ENCODE data around the gene SMAD6. TPM values are rescaled to one million over a fixed set of nuclear protein-coding genes. Genes with fewer than 3 reads are reported as not detected.

Gene SMAD6
- total and polyA plus RNA-seq, 2 experiments from 2014 or later = 26.6 to 35.4 TPM

GRCh38 chr15:66722757-66723540 is 20.9 kb downstream of the SMAD6 start:
- Histone ChIP-seq H3K4me3 (no peak overlapping the region), H3K27me3 (no peaks in the 10 kb centered on the region), H3K79me2 (peaks cover 99% of the 10 kb centered on the region), H4K20me1 (ENCODE audit: insufficient read depth, poor library complexity, severe bottlenecking) (peaks cover 67% of the 10 kb centered on the region), H2AFZ (no peak overlapping the region), H3K9me3 (ENCODE audit: low read depth) (no peaks in the 10 kb centered on the region), H3K4me1 (ENCODE audit: insufficient read depth) (peaks cover 55% of the 10 kb centered on the region), H3K9me2 (replicated peaks; ENCODE audit: insufficient read depth) (no peaks in the 10 kb centered on the region), H3K4me2 (no peak overlapping the region), H3K36me3 (replicated peaks; ENCODE audit: insufficient read depth, low read depth) (no peaks in the 10 kb centered on the region), H3K27ac (peak overlapping the region; percentile 45)
- TF ChIP-seq EZH2 (IDR thresholded peaks at IDR 0.05; ENCODE audit: borderline replicate concordance) (no peak), EZH2phosphoT487 (IDR thresholded peaks at IDR 0.05; ENCODE audit: low read depth, severe bottlenecking, unreplicated experiment) (no peak), CTCF (IDR thresholded peaks at IDR 0.05; ENCODE audit: poor library complexity) (no peak)
- no peak for DNase-seq (ENCODE audit: low spot score)
- 86% methylated on average over 5 of the region's 5 CpGs for WGBS (ENCODE audit: low lambda C conversion rate, missing lambda C conversion rate)

GRCh38 chr15:66723826-66724731 is 22.0 kb downstream of the SMAD6 start:
- H3K27me3 ChIP-seq = no peaks in the 10 kb centered on the region
- TF ChIP-seq EZH2phosphoT487 (IDR thresholded peaks at IDR 0.05; ENCODE audit: low read depth, severe bottlenecking, unreplicated experiment) (no peak), EZH2 (IDR thresholded peaks at IDR 0.05; ENCODE audit: borderline replicate concordance) (no peak)
- no peak overlapping the region for H2AFZ ChIP-seq
- H4K20me1 ChIP-seq (ENCODE audit: insufficient read depth, poor library complexity, severe bottlenecking) = peaks cover 74% of the 10 kb centered on the region
- H3K9me3 ChIP-seq (ENCODE audit: low read depth) = no peaks in the 10 kb centered on the region
- H3K4me2 ChIP-seq = peak overlapping the region; percentile 24
- no peak for DNase-seq (ENCODE audit: low spot score)
- WGBS (ENCODE audit: low lambda C conversion rate, missing lambda C conversion rate) = 67% methylated on average over 1 of the region's 1 CpG
- no peaks in the 10 kb centered on the region for H3K9me2 ChIP-seq (replicated peaks; ENCODE audit: insufficient read depth)
- H3K27ac ChIP-seq = peak overlapping the region; percentile 61
- H3K4me3 ChIP-seq = no peak overlapping the region
- H3K4me1 ChIP-seq (ENCODE audit: insufficient read depth) = peaks cover 61% of the 10 kb centered on the region
- H3K79me2 ChIP-seq = peaks cover 99% of the 10 kb centered on the region
- no peaks in the 10 kb centered on the region for H3K36me3 ChIP-seq (replicated peaks; ENCODE audit: insufficient read depth, low read depth)

- no peak overlapping the region for H3K4me3 ChIP-seq
- no peaks in the 10 kb centered on the region for H3K9me3 ChIP-seq (ENCODE audit: low read depth)
- H3K4me1 ChIP-seq (ENCODE audit: insufficient read depth) = peaks cover 61% of the 10 kb centered on the region
- DNase-seq (ENCODE audit: low spot score) = peak; percentile 43
- H3K36me3 ChIP-seq (replicated peaks; ENCODE audit: insufficient read depth, low read depth) = no peaks in the 10 kb centered on the region
- no peaks in the 10 kb centered on the region for H3K27me3 ChIP-seq
- H3K4me2 ChIP-seq = peak overlapping the region; percentile 24
- H4K20me1 ChIP-seq (ENCODE audit: insufficient read depth, poor library complexity, severe bottlenecking) = peaks cover 71% of the 10 kb centered on the region
- H3K27ac ChIP-seq = peak overlapping the region; percentile 61
- no peaks in the 10 kb centered on the region for H3K9me2 ChIP-seq (replicated peaks; ENCODE audit: insufficient read depth)
- H3K79me2 ChIP-seq = peaks cover 99% of the 10 kb centered on the region
- H2AFZ ChIP-seq = no peak overlapping the region
- TF ChIP-seq EZH2phosphoT487 (IDR thresholded peaks at IDR 0.05; ENCODE audit: low read depth, severe bottlenecking, unreplicated experiment) (no peak), CTCF (IDR thresholded peaks at IDR 0.05; ENCODE audit: poor library complexity) (no peak), EZH2 (IDR thresholded peaks at IDR 0.05; ENCODE audit: borderline replicate concordance) (no peak)
- WGBS (ENCODE audit: low lambda C conversion rate, missing lambda C conversion rate) = 51% methylated on average over 14 of the region's 14 CpGs
Observed at GRCh38 chr15:66724732-66725463, 22.9 kb downstream of the SMAD6 start.

Measured in hepatocyte (in vitro differentiated cells).